HG03558 (cell line): ENCODE results near the gene ATP8A2.

Source experiments
- ATAC-seq: cut with Tn5 transposase; IDR thresholded peaks from one replicate; pipeline ENCODE4 v1.9.1; 2021; ENCODE audit warnings: moderate number of reproducible peaks; ENCODE audit not compliant: unreplicated experiment; ENCODE audit errors: extremely low read depth

ATP8A2 gene

DNA sequence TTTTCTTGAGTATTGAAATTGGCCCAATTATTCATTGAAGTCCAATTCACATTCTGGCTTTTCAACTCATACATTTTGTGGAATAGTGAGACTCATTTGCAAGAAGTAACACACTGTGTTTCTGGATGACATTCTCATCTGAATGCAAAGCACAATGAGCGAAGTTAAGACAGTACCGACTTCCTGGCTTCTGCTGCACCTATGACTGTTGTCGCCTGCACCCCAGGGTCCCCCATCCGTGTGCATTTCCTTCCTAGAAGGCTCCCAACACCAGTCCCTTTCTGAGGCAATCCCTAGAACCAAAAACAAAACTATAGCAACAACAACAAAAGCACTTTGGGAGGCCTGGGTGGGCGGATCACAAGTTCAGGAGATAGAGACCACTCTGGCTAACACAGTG lies 496.7 kb downstream of the ATP8A2 start:
- ATAC-seq = no peak

DNA sequence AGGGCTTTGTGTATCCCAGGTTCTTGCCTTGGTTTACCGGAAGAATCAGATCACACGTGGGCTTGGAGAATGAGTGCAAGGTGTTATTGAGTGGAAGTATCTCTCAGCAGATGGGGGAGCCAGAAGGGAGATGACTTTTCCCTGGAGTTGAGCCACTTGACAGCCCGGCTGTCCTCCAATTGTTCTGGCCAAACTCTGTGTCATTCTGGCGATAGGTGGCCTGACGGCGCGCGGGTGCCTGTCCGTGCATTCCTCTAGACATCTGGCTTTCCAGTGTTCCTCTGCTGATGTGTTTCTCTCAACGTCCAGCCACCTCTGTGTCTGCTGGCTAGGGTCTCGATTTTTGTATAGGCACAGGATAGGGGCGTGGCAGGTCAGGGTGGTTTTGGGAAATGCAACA lies 498.2 kb downstream of the ATP8A2 start:
- ATAC-seq = no peak

DNA sequence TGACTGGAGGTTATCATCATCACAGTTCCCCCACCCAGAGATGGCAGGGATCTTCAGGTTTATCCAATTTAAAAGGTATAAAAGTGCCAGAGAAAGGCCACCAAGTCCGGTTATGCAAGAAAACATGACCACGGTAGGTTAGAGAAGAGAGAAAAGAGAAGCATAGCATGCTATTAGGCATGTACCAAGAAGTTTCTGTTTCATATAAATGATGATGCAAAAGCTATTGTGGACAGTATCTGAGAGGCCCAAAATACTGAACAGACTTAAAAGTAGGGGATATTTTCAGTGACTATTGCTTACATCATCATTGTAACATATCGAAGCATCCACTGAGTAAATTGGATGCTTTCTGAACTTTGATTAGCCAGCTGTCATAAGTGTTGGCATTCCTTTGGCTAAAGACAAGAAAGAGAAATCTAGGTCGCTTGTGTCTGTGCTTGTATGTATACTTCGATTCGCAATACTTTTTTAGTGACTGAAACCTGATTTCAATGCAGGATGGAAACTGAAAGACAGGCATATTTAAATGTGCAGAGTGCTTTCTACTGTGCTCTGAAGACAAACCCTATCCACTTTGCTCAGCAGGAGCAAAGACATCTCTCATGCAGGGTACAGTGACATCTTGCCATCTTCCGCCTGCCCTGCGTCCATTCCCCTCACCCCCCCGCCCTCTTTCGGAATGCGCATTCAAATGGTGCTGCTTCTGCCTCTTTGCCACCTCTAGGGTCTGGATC lies 499.8 kb downstream of the ATP8A2 start:
- ATAC-seq = no peak

DNA sequence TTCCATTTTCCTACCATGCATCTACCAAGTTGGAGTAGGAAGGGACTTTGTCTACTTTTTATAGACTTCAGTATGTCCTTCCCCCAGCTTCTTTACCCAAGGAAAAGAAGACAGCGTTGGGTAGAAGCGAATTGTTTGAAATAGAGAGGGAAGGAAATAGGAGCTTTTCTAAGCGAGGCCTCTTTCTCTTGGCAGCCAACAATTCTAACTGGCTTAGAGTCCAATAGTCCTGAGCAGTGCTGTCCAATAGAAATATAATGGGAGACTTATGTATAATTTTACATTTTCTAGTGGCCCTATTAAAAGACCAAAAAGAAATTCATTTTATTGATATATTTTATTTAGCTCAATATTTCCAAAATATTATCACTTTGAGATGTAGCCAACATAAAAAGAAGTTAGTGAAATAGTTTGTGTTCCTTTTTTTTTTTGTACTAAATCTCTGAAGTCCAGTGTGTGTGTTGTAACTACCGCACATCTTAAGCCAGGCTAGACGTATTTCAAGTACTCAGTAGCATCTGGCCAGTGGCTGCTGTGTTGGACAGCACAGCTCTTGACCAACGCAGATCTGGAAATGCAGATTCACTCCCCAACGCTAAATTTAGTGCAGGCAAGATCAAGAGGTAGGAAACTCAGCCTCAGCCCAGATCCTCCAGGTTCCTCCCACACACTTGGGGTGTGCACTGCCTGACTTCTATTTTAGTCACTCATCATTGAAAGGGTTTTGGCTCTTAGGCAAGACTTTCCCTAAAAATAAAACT lies 500.9 kb downstream of the ATP8A2 start:
- ATAC-seq = no peak

GRCh38 chr13:25873242-25873612 lies 501.5 kb downstream of the ATP8A2 start:
- no peak for ATAC-seq

DNA sequence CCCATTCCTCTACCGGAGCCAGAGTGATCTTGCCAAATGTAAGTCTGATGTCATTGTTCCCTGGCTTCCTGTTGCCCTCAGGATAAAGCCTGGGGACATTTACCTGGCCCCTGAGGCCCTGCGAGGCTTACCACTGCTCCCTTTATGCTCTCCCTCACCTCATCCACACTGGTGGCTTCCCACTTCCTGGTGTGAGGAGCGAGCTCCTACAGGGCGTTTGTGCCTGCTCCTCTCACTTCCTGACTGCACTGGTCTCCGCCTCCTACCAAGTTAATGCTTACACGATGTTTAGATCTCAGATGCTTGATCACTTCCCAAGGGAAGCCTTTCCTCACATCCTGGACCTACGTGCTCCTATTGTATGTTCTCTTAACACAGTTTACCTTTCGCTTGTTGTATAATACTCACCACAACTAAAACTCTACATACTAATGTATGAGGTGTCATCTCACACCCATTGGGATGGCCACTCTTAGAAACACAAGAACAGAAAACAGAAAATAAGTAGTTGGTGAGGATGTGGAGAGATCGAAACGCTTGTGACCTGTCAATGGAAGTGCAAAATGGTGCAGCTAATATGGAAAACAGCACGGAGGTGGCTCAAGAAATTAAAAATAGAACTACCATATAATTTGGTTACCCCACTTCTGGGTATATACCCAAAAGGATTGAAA lies 502.4 kb downstream of the ATP8A2 start:
- no peak for ATAC-seq

DNA sequence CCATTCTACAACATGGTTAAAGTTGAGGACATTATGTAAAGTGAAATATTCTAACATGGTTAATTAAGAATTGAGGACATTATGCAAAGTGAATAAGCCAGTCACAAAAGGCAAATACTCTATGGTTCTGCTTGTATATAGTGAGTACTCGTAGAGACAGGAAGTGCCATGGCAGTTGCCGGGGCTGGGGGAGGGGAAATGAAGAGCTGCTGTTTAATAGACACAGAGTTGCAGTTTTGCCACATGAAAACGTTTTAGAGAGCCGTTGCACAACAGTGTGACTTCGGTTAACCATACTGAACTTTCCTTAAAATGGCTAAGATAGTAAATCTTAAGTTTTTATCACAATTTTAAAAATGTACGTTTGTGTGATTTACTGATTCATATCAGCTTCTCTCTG lies 503.1 kb downstream of the ATP8A2 start:
- ATAC-seq = no peak

GRCh38 chr13:25876247-25876646 lies 504.5 kb downstream of the ATP8A2 start:
- ATAC-seq = no peak

GRCh38 chr13:25879466-25879865 lies 507.7 kb downstream of the ATP8A2 start:
- ATAC-seq = no peak

GRCh38 chr13:25881136-25881926 lies 509.6 kb downstream of the ATP8A2 start:
- ATAC-seq = no peak

DNA sequence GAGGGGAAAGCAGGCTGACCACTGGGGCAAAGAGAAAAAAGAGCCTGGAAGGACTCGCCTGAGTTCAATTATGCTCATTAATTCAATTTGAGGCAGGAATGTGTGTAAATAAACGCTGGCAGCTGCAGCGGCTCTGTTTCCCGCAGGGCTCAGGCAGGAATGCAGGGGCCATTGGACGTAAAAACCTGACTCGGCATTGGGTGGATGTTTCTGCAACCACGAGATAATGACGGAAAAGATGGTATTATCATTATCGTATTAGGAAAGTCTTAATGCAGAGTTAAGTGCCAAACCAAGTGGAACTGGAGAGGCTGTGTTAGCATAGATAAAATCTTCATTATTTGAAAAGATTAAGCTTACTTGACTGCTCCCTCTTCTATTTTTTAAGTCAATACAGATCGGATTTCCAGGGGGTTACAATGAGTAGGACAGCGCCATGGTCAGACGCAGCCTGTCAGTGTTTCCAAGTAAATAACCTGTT lies 510.2 kb downstream of the ATP8A2 start:
- no peak for ATAC-seq

GRCh38 chr13:25882466-25883357 lies 510.9 kb downstream of the ATP8A2 start:
- ATAC-seq = no peak

GRCh38 chr13:25885418-25885817 lies 513.6 kb downstream of the ATP8A2 start:
- no peak for ATAC-seq

DNA sequence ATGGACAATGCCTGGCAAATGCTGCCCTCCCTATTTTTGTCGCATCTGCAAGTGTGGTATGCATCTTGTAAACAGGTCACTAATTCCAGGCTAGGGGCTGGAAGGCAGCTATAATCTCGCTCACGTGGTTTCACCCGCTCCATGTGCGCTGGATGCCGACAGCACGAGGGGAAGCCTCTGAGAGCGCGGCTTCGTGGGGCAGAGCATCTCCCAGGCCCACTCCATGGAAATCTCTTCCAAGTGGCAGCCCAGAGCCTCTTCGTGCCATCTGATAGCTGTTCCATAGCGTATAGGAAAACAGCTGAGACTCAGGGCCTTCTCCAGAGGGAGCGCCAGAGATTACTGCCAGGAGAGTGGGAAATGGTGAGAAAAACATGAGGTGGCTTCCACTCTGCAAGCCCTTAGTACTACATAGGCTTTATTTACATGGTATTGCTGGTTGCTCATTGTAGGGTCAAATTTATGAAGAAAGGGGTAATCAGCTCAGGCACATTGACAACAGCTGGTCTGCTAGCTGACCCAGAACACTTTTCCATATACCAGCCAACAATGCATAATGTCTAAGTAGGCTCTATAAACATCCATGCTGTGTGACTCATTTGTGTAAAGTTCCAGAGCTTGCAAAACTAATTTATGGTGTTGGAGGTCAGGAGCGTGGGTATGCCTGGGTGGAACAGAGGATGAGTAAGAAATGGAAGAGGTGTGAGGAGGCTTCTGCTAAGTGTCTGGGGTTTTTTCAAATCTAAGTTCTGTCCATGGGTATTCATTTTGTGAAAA lies 514.9 kb downstream of the ATP8A2 start:
- no peak for ATAC-seq

- ATAC-seq = no peak
These were observed 516.3 kb downstream of the ATP8A2 start for GRCh38 chr13:25887962-25888655.

DNA sequence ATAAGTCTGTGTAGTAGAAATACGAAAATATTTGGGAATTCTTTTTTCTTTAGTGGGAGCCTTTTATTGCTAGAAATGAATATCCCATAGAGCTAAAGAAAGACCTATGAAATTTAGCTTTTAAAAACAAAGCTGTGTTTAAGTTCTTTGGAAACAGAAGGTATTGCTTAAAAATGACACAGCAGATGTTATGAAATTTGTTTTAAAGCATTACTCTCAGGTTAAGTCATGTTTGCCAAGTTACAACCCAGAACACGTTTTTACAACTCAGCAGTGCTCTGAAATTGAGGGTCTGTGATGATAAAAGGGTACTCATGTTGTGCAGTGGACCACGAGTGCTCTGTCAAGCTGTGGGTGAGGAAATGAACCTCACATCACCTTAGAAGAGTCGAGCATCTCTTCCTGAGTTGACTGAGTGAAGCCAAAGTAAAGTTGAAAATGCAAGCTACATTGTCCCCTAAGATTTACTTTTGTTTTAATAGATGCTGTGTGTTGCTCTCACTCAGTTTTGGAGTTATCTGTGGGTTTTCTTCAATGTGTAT lies 519.0 kb downstream of the ATP8A2 start:
- ATAC-seq = no peak

DNA sequence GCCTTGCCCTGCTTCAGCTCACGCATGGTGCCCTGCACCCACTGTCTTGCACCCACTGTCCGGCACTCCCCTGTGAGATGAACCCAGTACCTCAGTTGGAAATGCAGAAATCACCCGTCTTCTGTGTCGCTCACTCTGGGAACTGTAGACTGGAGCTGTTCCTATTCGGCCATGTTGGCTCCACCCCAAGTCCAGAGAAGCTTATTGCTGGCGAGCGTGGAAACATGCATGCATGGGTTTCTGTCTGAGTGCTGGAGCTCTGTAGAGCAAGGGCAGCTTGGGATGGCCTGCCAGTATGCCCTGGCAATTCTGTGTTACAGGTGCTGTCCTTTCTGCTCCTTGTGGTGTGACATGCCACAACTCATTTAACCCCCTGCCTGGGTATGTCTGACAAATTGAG lies 527.2 kb downstream of the ATP8A2 start:
- no peak for ATAC-seq

GRCh38 chr13:25899464-25899863 lies 527.7 kb downstream of the ATP8A2 start:
- no peak for ATAC-seq
